Measurements from ENCODE around the gene STX7.
"Not testable (repeated sequence)": the region's sequence is repeated elsewhere in the genome, so short reads cannot be mapped to it uniquely, and the experiment has no call there.

STX7 gene

DNA sequence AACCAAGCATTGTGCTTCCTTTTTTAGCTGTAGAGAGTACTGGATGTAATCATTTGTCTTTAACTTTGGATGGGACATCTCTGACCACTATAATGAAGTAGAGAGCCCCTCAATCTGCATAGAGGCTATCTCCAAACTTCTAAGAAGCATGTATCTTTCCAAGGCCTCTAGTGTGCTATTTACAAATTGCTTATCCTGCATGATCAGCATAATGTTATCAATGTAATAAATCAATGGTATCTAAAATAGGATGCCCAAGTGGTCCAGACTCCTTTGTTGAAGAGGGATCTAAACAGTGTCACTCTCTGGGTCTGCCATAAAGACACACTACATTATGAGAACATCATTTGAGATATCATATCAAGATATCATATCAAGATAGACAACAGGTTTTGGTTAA lies 31.9 kb upstream of the STX7 start (continued):
- TF ChIP-seq RARB (CRISPR knock-in tag; IDR thresholded peaks at IDR 0.05) (no peak), CSDC2 (CRISPR knock-in tag; IDR thresholded peaks at IDR 0.05) (no peak), GLIS3 (CRISPR knock-in tag; IDR thresholded peaks at IDR 0.05) (no peak), CSRNP3 (CRISPR knock-in tag; IDR thresholded peaks at IDR 0.05) (no peak), ARNTL (CRISPR knock-in tag; IDR thresholded peaks at IDR 0.05; ENCODE audit: borderline replicate concordance, low read depth) (no peak)

DNA sequence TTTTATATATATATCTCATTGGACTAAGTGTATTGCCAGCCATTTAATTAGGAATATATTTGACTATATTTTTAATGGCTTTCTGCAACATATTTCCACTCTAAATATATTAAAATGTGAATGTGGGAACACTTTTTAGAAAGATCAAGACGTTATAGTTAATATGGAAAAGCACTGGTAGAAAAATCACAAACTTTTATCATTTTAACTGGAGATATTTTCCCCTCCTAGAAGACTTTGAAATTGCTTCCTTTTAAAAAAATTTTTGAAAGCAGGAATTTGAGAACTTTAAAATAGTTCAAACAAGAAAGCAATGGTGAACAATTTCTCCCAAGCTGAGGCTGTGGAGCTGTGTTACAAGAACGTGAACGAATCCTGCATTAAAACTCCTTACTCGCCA lies 25.1 kb upstream of the STX7 start, which contains the start of gene TAAR9:
Gene TAAR9 (plus strand): TSS at position 301 of the 400 bp plus-strand sequence. CDS start 13 bp downstream, at position 314.
- TF ChIP-seq OSR1 (CRISPR knock-in tag; IDR thresholded peaks at IDR 0.05) (no peak), ZNF8 (CRISPR knock-in tag; IDR thresholded peaks at IDR 0.05) (no peak), ISL1 (CRISPR knock-in tag; IDR thresholded peaks at IDR 0.05) (no peak), ZFP30 (CRISPR knock-in tag; IDR thresholded peaks at IDR 0.05) (no peak), TOX (CRISPR knock-in tag; IDR thresholded peaks at IDR 0.05; ENCODE audit: borderline replicate concordance) (no peak), BACH2 (CRISPR knock-in tag; IDR thresholded peaks at IDR 0.05; ENCODE audit: borderline replicate concordance) (no peak), TCF4 (CRISPR knock-in tag; IDR thresholded peaks at IDR 0.05; ENCODE audit: borderline replicate concordance) (no peak), CSDC2 (CRISPR knock-in tag; IDR thresholded peaks at IDR 0.05) (no peak), CSRNP3 (CRISPR knock-in tag; IDR thresholded peaks at IDR 0.05) (no peak), ZC3H10 (CRISPR knock-in tag; IDR thresholded peaks at IDR 0.05) (no peak), ZFP3 (CRISPR knock-in tag; IDR thresholded peaks at IDR 0.05) (no peak), SNAI2 (CRISPR knock-in tag; IDR thresholded peaks at IDR 0.05) (no peak), ARNTL (CRISPR knock-in tag; IDR thresholded peaks at IDR 0.05; ENCODE audit: borderline replicate concordance, low read depth) (no peak)
- TF ChIP-seq, protein P1, sequence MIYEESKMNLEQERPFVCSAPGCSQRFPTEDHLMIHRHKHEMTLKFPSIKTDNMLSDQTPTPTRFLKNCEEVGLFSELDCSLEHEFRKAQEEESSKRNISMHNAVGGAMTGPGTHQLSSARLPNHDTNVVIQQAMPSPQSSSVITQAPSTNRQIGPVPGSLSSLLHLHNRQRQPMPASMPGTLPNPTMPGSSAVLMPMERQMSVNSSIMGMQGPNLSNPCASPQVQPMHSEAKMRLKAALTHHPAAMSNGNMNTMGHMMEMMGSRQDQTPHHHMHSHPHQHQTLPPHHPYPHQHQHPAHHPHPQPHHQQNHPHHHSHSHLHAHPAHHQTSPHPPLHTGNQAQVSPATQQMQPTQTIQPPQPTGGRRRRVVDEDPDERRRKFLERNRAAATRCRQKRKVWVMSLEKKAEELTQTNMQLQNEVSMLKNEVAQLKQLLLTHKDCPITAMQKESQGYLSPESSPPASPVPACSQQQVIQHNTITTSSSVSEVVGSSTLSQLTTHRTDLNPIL (CRISPR knock-in tag; IDR thresholded peaks at IDR 0.05; ENCODE audit: low read depth): no peak
- TF ChIP-seq, protein P2, sequence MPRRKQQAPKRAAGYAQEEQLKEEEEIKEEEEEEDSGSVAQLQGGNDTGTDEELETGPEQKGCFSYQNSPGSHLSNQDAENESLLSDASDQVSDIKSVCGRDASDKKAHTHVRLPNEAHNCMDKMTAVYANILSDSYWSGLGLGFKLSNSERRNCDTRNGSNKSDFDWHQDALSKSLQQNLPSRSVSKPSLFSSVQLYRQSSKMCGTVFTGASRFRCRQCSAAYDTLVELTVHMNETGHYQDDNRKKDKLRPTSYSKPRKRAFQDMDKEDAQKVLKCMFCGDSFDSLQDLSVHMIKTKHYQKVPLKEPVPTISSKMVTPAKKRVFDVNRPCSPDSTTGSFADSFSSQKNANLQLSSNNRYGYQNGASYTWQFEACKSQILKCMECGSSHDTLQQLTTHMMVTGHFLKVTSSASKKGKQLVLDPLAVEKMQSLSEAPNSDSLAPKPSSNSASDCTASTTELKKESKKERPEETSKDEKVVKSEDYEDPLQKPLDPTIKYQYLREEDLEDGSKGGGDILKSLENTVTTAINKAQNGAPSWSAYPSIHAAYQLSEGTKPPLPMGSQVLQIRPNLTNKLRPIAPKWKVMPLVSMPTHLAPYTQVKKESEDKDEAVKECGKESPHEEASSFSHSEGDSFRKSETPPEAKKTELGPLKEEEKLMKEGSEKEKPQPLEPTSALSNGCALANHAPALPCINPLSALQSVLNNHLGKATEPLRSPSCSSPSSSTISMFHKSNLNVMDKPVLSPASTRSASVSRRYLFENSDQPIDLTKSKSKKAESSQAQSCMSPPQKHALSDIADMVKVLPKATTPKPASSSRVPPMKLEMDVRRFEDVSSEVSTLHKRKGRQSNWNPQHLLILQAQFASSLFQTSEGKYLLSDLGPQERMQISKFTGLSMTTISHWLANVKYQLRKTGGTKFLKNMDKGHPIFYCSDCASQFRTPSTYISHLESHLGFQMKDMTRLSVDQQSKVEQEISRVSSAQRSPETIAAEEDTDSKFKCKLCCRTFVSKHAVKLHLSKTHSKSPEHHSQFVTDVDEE (CRISPR knock-in tag; IDR thresholded peaks at IDR 0.05): no peak
- TF ChIP-seq, protein P3, sequence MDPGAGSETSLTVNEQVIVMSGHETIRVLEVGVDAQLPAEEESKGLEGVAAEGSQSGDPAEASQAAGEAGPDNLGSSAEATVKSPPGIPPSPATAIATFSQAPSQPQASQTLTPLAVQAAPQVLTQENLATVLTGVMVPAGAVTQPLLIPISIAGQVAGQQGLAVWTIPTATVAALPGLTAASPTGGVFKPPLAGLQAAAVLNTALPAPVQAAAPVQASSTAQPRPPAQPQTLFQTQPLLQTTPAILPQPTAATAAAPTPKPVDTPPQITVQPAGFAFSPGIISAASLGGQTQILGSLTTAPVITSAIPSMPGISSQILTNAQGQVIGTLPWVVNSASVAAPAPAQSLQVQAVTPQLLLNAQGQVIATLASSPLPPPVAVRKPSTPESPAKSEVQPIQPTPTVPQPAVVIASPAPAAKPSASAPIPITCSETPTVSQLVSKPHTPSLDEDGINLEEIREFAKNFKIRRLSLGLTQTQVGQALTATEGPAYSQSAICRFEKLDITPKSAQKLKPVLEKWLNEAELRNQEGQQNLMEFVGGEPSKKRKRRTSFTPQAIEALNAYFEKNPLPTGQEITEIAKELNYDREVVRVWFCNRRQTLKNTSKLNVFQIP (CRISPR knock-in tag; IDR thresholded peaks at IDR 0.05; ENCODE audit: borderline replicate concordance, low read depth): no peak
- no peak for ATAC-seq

- TF ChIP-seq ZFP3 (CRISPR knock-in tag; IDR thresholded peaks at IDR 0.05) (no peak), ESRRG (CRISPR knock-in tag; IDR thresholded peaks at IDR 0.05) (no peak), ZNF70 (CRISPR knock-in tag; IDR thresholded peaks at IDR 0.05) (no peak), CSRNP3 (CRISPR knock-in tag; IDR thresholded peaks at IDR 0.05) (no peak), CSDC2 (CRISPR knock-in tag; IDR thresholded peaks at IDR 0.05) (no peak), PPARA (CRISPR knock-in tag; IDR thresholded peaks at IDR 0.05; ENCODE audit: borderline replicate concordance) (no peak), ZNF8 (CRISPR knock-in tag; IDR thresholded peaks at IDR 0.05) (no peak)
- TF ChIP-seq, protein P3 (CRISPR knock-in tag; IDR thresholded peaks at IDR 0.05; ENCODE audit: borderline replicate concordance, low read depth): no peak
- TF ChIP-seq, protein P1 (CRISPR knock-in tag; IDR thresholded peaks at IDR 0.05; ENCODE audit: low read depth): no peak
- no peak for ATAC-seq
These were observed 24.2 kb upstream of the STX7 start for GRCh38 chr6:132537145-132537544.

- ATAC-seq: not testable (repeated sequence)
These were observed 21.6 kb upstream of the STX7 start for GRCh38 chr6:132534546-132534945.

Measured in SK-N-SH treated with all-trans-retinoic acid at 6 μM for 48 hours (cell line).